ENCODE data around the gene TRIP12.
"Not testable (repeated sequence)": the region's sequence is repeated elsewhere in the genome, so short reads cannot be mapped to it uniquely, and the experiment has no call there.

TRIP12 gene

GRCh38 chr2:229873123-229873581 lies 48.7 kb downstream of the TRIP12 start:
- peak; percentile 6 for DNase-seq

GRCh38 chr2:229870903-229871656 lies 50.7 kb downstream of the TRIP12 start:
- DNase-seq: no peak

- no peak for DNase-seq
Observed at GRCh38 chr2:229869226-229869625, 52.6 kb downstream of the TRIP12 start.

- no peak for DNase-seq
Observed at GRCh38 chr2:229868794-229869193, 53.0 kb downstream of the TRIP12 start.

- DNase-seq: no peak
Observed at GRCh38 chr2:229865033-229865432, 56.8 kb downstream of the TRIP12 start.

GRCh38 chr2:229861431-229861830 lies 60.4 kb downstream of the TRIP12 start:
- no peak for DNase-seq

GRCh38 chr2:229860334-229860733 lies 61.5 kb downstream of the TRIP12 start:
- DNase-seq: no peak

GRCh38 chr2:229858351-229858750 lies 63.5 kb downstream of the TRIP12 start:
- DNase-seq: no peak

- DNase-seq: no peak
Observed at GRCh38 chr2:229857634-229858033, 64.2 kb downstream of the TRIP12 start.

GRCh38 chr2:229856413-229856812 lies 65.4 kb downstream of the TRIP12 start:
- peak; percentile 73 for DNase-seq

- DNase-seq: no peak
Observed at GRCh38 chr2:229855116-229855515, 66.7 kb downstream of the TRIP12 start.

GRCh38 chr2:229852565-229852964 lies 69.2 kb downstream of the TRIP12 start:
- DNase-seq: peak; percentile 62

GRCh38 chr2:229851870-229852269 lies 69.9 kb downstream of the TRIP12 start:
- no peak for DNase-seq

GRCh38 chr2:229850355-229851275 lies 71.2 kb downstream of the TRIP12 start:
- not testable (repeated sequence) for DNase-seq

GRCh38 chr2:229849073-229849472 lies 72.7 kb downstream of the TRIP12 start:
- no peak for DNase-seq

GRCh38 chr2:229843613-229844012 lies 78.2 kb downstream of the TRIP12 start:
- DNase-seq: no peak

- no peak for DNase-seq
Observed at GRCh38 chr2:229838729-229839128, 83.1 kb downstream of the TRIP12 start.

- DNase-seq: no peak
Observed at GRCh38 chr2:229836847-229837246, 85.0 kb downstream of the TRIP12 start.

GRCh38 chr2:229835596-229836283 lies 86.1 kb downstream of the TRIP12 start:
- DNase-seq: peak; percentile 49

GRCh38 chr2:229834368-229834767 lies 87.4 kb downstream of the TRIP12 start:
- not testable (repeated sequence) for DNase-seq

- DNase-seq: no peak
Observed at GRCh38 chr2:229832510-229832898, 89.3 kb downstream of the TRIP12 start.

- DNase-seq: no peak
Observed at GRCh38 chr2:229831805-229832509, 89.9 kb downstream of the TRIP12 start.

- DNase-seq: no peak
Observed at GRCh38 chr2:229825476-229825875, 96.3 kb downstream of the TRIP12 start.

Data from suppressor macrophage treated with lipopolysaccharide for 4 hours (primary cell).